ENCODE results near the gene CPB1.

The CPB1 gene

DNA sequence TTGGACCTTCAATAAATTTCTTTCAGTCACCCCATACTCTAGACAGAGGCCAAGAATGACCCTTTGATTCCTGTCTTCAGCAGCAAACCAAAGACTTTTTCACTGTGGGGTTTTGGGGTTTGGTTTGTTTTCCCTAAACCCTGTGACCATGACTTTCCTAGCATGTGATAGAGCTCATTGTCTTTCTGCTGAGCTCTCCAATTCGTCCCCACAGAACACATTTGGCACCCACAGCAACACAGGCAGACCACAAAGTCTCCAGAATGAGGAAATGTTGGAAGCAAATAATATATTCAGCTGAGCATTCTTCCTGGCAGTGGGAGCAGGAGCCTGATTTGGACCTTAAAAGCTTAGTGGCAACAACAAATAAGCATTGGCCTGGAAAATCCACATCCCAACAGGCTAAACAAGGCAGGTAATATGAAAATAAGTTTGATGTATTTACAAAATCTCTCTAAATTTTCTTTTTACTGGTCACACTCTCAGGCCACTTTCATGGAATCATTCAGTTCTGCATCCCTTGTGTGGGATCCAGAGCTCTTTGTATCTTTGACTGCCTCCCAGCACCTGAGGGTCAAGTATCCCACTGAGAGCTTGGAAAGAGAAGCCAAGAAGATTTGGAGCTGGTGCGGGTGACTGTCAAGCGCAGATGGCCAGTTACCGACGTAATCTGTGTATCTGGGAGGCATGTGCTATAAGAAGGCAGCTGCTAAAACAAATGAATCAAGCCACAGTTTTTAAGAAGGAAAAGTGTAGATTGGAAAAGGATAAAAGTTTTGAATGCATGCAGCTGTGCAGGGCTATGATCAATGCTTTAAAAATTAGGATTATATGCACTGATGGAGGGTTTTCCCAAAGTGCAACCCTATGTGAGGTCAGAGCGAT lies 36.5 kb upstream of the CPB1 start:
- no peak overlapping the region for H3K4me3 ChIP-seq (ENCODE audit: low read depth, low read length)
- no peak for DNase-seq (ENCODE audit: low read depth)
- TF ChIP-seq MAX (IDR thresholded peaks at IDR 0.05; ENCODE audit: low read depth, low read length) (no peak), POLR2A (IDR thresholded peaks at IDR 0.05; ENCODE audit: extremely low read depth, insufficient read length) (no peak), MYC (IDR thresholded peaks at IDR 0.05; ENCODE audit: low read depth, low read length) (no peak)
- TF ChIP-seq, protein P1, sequence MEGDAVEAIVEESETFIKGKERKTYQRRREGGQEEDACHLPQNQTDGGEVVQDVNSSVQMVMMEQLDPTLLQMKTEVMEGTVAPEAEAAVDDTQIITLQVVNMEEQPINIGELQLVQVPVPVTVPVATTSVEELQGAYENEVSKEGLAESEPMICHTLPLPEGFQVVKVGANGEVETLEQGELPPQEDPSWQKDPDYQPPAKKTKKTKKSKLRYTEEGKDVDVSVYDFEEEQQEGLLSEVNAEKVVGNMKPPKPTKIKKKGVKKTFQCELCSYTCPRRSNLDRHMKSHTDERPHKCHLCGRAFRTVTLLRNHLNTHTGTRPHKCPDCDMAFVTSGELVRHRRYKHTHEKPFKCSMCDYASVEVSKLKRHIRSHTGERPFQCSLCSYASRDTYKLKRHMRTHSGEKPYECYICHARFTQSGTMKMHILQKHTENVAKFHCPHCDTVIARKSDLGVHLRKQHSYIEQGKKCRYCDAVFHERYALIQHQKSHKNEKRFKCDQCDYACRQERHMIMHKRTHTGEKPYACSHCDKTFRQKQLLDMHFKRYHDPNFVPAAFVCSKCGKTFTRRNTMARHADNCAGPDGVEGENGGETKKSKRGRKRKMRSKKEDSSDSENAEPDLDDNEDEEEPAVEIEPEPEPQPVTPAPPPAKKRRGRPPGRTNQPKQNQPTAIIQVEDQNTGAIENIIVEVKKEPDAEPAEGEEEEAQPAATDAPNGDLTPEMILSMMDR (IDR thresholded peaks at IDR 0.05; ENCODE audit: low read depth, low read length), result no peak

GRCh38 chr3:148791920-148792319 lies 35.7 kb upstream of the CPB1 start:
- TF ChIP-seq, protein P1 (IDR thresholded peaks at IDR 0.05; ENCODE audit: low read depth, low read length), result no peak
- no peak for TF ChIP-seq POLR2A (IDR thresholded peaks at IDR 0.05; ENCODE audit: extremely low read depth, insufficient read length)
- no peak overlapping the region for H3K4me3 ChIP-seq (ENCODE audit: low read depth, low read length)
- no peak for DNase-seq (ENCODE audit: low read depth)

DNA sequence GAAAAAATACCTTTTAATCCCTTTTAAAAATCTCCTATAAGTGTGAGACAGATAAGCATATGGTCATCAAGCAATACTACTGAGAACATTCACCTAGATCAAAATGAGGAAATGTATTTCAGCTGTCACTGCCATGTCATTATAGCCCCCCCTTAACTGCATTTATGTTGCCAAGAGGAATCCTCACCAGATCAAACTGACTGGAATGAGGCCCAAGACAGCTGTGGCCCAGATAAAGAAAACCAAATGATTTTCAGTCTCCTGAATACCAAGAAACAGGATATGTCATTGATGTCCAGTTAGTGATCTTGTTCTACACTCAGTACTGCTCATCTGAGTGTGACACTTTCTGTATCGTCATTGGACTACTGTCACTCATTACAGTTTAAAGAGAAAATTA lies 35.1 kb upstream of the CPB1 start:
- H3K4me3 ChIP-seq (ENCODE audit: low read depth, low read length), result no peak overlapping the region
- no peak for DNase-seq (ENCODE audit: low read depth)
- TF ChIP-seq MYC (IDR thresholded peaks at IDR 0.05; ENCODE audit: low read depth, low read length) (no peak), MAX (IDR thresholded peaks at IDR 0.05; ENCODE audit: low read depth, low read length) (no peak), POLR2A (IDR thresholded peaks at IDR 0.05; ENCODE audit: extremely low read depth, insufficient read length) (no peak)
- TF ChIP-seq, protein P1 (IDR thresholded peaks at IDR 0.05; ENCODE audit: low read depth, low read length), result no peak

- DNase-seq (ENCODE audit: low read depth), result no peak
- TF ChIP-seq, protein P1 (IDR thresholded peaks at IDR 0.05; ENCODE audit: low read depth, low read length), result no peak
- H3K4me3 ChIP-seq (ENCODE audit: low read depth, low read length), result no peak overlapping the region
Measured at GRCh38 chr3:148796799-148797198, 30.8 kb upstream of the CPB1 start.

- no peak overlapping the region for H3K4me3 ChIP-seq (ENCODE audit: low read depth, low read length)
- TF ChIP-seq MYC (IDR thresholded peaks at IDR 0.05; ENCODE audit: low read depth, low read length), result no peak
- TF ChIP-seq, protein P1 (IDR thresholded peaks at IDR 0.05; ENCODE audit: low read depth, low read length), result no peak
- TF ChIP-seq MAX (IDR thresholded peaks at IDR 0.05; ENCODE audit: low read depth, low read length), result no peak
- no peak for TF ChIP-seq POLR2A (IDR thresholded peaks at IDR 0.05; ENCODE audit: extremely low read depth, insufficient read length)
- DNase-seq (ENCODE audit: low read depth), result no peak
Measured at GRCh38 chr3:148797795-148798194, 29.8 kb upstream of the CPB1 start.

DNA sequence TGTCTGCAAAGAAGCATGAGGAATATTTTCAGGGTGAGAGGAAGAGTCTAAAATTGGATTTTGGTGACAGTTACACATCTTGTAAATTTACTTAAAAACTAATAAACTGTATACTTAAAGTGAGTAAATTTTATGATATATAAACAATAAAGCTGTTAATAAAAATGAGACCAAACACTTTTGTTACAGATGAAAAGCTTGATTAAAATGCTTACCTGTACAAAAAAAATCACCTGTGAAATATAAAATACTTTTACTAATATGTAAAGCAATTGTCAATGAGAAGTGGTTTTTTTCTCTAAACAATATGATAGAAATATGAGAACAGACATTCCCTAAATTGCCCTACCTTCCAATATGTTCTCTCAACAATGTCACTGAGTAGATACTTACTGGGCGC lies 27.2 kb upstream of the CPB1 start:
- DNase-seq (ENCODE audit: low read depth), result no peak
- no peak for TF ChIP-seq MAX (IDR thresholded peaks at IDR 0.05; ENCODE audit: low read depth, low read length)
- TF ChIP-seq POLR2A (IDR thresholded peaks at IDR 0.05; ENCODE audit: extremely low read depth, insufficient read length), result no peak
- no peak for TF ChIP-seq MYC (IDR thresholded peaks at IDR 0.05; ENCODE audit: low read depth, low read length)
- TF ChIP-seq, protein P1 (IDR thresholded peaks at IDR 0.05; ENCODE audit: low read depth, low read length), result no peak
- no peak overlapping the region for H3K4me3 ChIP-seq (ENCODE audit: low read depth, low read length)
